ENCODE results near the gene MMGT1. TPM values are rescaled to one million over a fixed set of nuclear protein-coding genes. Genes with fewer than 3 reads are reported as not detected.

The MMGT1 gene
- total and polyA plus RNA-seq, 12 donors, result 1.4 to 23.5 (median 13.2) TPM

DNA sequence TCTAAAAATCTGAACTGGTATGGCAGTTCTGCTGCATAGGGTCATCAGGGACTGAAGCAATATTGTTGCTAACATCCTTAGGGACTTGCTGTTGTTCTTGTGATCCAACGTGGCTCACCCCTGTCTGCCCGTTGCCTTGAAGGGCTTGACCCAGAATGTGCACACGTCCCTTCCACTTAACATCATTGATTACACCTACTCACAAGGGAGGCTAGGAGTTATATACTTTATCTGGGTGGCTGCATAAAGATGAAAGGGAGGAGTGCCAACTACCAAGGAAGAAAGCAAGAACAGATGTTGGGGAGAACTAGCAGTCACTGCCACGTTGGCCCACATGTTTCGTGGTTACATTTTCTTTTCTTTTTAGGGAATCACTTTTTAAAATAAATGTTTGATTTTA, 45.4 kb upstream of the MMGT1 start:
- no peak for DNase-seq
- 70 to 95% (median 82%) methylated on average over 3 to 5 of the region's 5 CpGs for WGBS, 4 donors

DNA sequence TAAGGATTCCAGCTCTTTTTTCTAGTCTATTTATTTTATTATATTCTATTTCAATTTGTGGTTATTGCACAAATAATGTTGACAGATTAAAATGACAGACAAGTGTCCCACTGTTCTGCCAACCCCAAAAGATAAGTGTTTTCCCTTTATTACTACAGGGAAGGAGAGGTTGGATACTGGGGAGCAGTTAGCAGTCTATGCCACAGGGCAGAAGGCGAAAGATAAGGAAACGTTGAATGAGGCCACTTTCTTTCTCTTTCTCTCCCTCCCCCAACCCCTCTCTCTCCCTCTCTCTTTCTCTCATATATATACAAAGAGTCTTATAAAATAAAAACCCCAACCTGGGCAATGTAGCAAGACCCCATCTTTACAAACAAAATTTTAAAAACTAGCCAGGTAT, 43.1 kb upstream of the MMGT1 start:
- intact Hi-C loops (cut with DNase I), result no loop called here
- no peaks in the 10 kb centered on the region for H3K27me3 ChIP-seq
- H3K4me1 ChIP-seq (replicated peaks in 1 of 2), result no peaks in the 10 kb centered on the region
- H3K36me3 ChIP-seq (replicated peaks in 1 of 2), result no peaks in the 10 kb centered on the region
- no peak overlapping the region for H3K4me3 ChIP-seq
- H3K27ac ChIP-seq, result no peak overlapping the region
- no peaks in the 10 kb centered on the region for H3K9me3 ChIP-seq (replicated peaks in 1 of 3)
- no peak for TF ChIP-seq POLR2A (IDR thresholded peaks at IDR 0.05)
- TF ChIP-seq, protein P1, sequence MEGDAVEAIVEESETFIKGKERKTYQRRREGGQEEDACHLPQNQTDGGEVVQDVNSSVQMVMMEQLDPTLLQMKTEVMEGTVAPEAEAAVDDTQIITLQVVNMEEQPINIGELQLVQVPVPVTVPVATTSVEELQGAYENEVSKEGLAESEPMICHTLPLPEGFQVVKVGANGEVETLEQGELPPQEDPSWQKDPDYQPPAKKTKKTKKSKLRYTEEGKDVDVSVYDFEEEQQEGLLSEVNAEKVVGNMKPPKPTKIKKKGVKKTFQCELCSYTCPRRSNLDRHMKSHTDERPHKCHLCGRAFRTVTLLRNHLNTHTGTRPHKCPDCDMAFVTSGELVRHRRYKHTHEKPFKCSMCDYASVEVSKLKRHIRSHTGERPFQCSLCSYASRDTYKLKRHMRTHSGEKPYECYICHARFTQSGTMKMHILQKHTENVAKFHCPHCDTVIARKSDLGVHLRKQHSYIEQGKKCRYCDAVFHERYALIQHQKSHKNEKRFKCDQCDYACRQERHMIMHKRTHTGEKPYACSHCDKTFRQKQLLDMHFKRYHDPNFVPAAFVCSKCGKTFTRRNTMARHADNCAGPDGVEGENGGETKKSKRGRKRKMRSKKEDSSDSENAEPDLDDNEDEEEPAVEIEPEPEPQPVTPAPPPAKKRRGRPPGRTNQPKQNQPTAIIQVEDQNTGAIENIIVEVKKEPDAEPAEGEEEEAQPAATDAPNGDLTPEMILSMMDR (IDR thresholded peaks at IDR 0.05), result no peak
- 80 to 88% (median 81%) methylated on average over 2 of the region's 2 CpGs for WGBS, 4 donors
- no peak for DNase-seq

More for the DNA sequence above, 45.4 kb upstream of the MMGT1 start:
- no peak overlapping the region for H3K4me3 ChIP-seq
- H3K27ac ChIP-seq, result no peak overlapping the region
- no peaks in the 10 kb centered on the region for H3K27me3 ChIP-seq
- TF ChIP-seq POLR2A (IDR thresholded peaks at IDR 0.05), result no peak
- TF ChIP-seq, protein P1 (IDR thresholded peaks at IDR 0.05), result no peak
- intact Hi-C loops (cut with DNase I), result no loop called here
- no peaks in the 10 kb centered on the region for H3K9me3 ChIP-seq (replicated peaks in 1 of 3)
- no peaks in the 10 kb centered on the region for H3K4me1 ChIP-seq (replicated peaks in 1 of 2)
- H3K36me3 ChIP-seq (replicated peaks in 1 of 2), result no peaks in the 10 kb centered on the region

DNA sequence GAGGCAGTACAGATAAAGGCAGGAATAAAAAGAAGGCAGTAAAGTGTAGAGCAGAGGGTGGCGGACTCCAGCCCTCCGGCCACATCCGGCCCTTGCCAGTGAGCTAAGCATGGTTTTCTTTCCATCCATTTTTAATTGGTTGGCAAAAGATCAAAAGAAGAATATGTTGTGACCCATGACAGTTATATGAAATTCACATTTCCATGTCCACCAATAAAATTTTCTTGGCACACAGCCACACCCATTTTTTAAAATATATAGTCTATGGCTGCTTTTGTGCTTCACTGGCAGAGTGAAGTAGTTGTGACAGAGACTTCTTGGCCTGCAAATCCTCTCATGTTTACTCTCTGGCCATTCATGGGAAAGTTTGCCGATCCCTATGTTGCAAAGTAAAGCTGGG, 41.2 kb upstream of the MMGT1 start:
- WGBS, 4 donors, result 89 to 100% (median 94%) methylated on average over 4 of the region's 4 CpGs
- no peaks in the 10 kb centered on the region for H3K27me3 ChIP-seq
- H3K4me3 ChIP-seq, result no peak overlapping the region
- H3K9me3 ChIP-seq (replicated peaks in 1 of 3), result no peaks in the 10 kb centered on the region
- no peaks in the 10 kb centered on the region for H3K36me3 ChIP-seq (replicated peaks in 1 of 2)
- no peak for DNase-seq
- TF ChIP-seq, protein P1 (IDR thresholded peaks at IDR 0.05), result no peak
- no peak for TF ChIP-seq POLR2A (IDR thresholded peaks at IDR 0.05)
- no peak overlapping the region for H3K27ac ChIP-seq
- intact Hi-C loops (cut with DNase I), result no loop called here
- H3K4me1 ChIP-seq (replicated peaks in 1 of 2), result no peaks in the 10 kb centered on the region

GRCh38 chrX:135988245-135988644, 14.5 kb upstream of the MMGT1 start:
- no peaks in the 10 kb centered on the region for H3K9me3 ChIP-seq (replicated peaks in 1 of 3)
- no peaks in the 10 kb centered on the region for H3K36me3 ChIP-seq (replicated peaks in 1 of 2)
- TF ChIP-seq POLR2A (IDR thresholded peaks at IDR 0.05), result no peak
- TF ChIP-seq, protein P1 (IDR thresholded peaks at IDR 0.05), result no peak
- no peak overlapping the region for H3K27ac ChIP-seq
- intact Hi-C loops (cut with DNase I), result no loop called here
- H3K27me3 ChIP-seq, result no peaks in the 10 kb centered on the region
- DNase-seq, result no peak
- no peak overlapping the region for H3K4me3 ChIP-seq
- 79 to 95% (median 88%) methylated on average over 4 of the region's 4 CpGs for WGBS, 4 donors
- H3K4me1 ChIP-seq (replicated peaks in 1 of 2), result no peaks in the 10 kb centered on the region
